Omental fat pad (tissue), 4 donors: ENCODE results near the gene CAMK1D. TPM values are rescaled to one million over a fixed set of nuclear protein-coding genes. Genes with fewer than 3 reads are reported as not detected.

Experiments used
- ATAC-seq: fragments of 150-250 bp; one replicate; pipeline ENCODE4 v1.9.1; 2016; ENCODE audit warnings: mild to moderate bottlenecking, moderate library complexity; ENCODE audit not compliant: low FRiP score
- DNase-seq: peaks from one replicate; pipeline ENCODE4 v3.0.0-alpha.2; 2019; ENCODE audit warnings: low spot score
- total RNA-seq, 4 donors: library from RNA; depleted of rRNA; stranded (reverse); fragments of >200 nt; gene quantifications; one replicate each; pipeline ENCODE4 v1.1.0, GENCODE V29; 2016
- TF ChIP-seq, protein P1 (sequence below), 3 donors: fragments of 450-650 bp; IDR thresholded peaks; one replicate each; pipeline ENCODE4 v1.5.1; 2016 to 2017; ENCODE audit warnings: antibody characterized with exemption in 3 of 3, mild to moderate bottlenecking in 3 of 3, moderate library complexity in 2 of 3

Gene CAMK1D
- total RNA-seq, 4 donors from 2014 or later, result 6.0 to 15.8 (median 8.8) TPM

DNA sequence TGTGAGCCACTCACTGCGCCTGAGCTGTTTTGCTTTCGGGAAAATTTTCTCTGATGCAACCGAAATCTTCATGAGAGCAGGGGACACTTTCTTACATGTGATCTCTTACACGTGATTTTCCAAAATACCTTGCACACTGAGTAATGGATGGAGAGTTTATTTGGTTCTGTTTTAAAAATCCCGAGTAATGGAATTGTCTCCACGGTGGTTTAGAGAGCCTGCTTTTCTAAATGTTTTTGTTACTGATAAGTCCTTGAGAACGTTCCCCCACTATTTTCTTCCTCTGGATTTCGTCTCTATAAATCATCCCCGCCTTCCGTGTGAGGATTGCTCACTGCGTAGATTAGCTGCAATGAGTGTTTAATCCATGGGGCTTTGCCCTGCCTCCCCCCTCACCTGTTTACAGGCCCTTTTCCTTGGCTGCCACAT is 25.7 kb downstream of the CAMK1D start:
- no peak for DNase-seq

DNA sequence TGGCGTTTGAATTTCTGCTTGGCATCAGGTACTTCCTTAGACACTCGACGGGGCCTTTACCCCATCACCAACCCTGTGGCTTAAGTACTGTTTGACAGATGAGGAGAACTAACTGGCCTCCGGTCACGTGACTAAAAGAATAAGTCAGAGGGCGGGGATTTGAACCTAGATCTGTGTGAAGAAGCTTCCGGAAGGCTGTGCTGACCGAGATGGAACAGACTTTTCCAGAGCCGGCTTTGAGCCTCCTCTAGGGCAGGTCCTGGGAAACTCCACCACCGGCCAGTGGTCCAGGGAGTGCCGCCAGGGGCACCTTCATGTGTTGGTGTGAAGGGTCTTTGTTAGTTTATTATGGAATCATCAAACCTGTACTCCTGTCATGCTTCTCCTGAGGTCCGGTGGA is 26.9 kb downstream of the CAMK1D start:
- TF ChIP-seq, protein P1, sequence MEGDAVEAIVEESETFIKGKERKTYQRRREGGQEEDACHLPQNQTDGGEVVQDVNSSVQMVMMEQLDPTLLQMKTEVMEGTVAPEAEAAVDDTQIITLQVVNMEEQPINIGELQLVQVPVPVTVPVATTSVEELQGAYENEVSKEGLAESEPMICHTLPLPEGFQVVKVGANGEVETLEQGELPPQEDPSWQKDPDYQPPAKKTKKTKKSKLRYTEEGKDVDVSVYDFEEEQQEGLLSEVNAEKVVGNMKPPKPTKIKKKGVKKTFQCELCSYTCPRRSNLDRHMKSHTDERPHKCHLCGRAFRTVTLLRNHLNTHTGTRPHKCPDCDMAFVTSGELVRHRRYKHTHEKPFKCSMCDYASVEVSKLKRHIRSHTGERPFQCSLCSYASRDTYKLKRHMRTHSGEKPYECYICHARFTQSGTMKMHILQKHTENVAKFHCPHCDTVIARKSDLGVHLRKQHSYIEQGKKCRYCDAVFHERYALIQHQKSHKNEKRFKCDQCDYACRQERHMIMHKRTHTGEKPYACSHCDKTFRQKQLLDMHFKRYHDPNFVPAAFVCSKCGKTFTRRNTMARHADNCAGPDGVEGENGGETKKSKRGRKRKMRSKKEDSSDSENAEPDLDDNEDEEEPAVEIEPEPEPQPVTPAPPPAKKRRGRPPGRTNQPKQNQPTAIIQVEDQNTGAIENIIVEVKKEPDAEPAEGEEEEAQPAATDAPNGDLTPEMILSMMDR (IDR thresholded peaks at IDR 0.05), result no peak
- no peak for DNase-seq
- ATAC-seq, result no peak

More for the DNA sequence above, 25.7 kb downstream of the CAMK1D start:
- TF ChIP-seq, protein P1 (IDR thresholded peaks at IDR 0.05), result no peak
- ATAC-seq, result no peak

DNA sequence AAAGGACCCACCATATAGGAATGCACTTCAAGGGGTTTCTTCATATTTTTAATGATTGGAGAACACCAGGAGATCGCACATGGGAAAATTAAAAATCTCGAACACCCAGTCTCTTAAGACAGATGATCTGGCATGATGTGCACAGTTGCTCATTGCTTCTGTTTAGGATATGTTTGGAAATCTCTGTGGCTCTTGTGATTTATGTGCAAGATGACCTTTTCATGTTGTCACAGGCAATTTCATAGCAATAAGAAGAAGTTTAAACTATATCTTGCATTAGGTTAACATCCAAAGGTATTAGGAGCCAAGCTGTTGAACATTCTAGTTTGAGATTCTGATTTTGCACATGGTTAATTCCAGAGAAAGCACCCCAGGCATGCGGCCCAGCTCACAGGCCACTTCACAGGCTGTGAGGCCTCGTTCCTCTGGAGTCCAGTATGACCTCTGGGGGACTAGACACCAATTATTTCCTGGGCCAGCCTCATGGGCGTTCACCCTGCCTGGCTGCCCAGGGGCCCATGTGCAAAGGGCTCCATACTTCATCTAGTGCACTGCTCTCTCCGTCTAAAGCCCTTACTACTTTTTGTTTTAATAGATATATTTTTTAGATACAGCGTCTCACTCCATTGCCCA is 28.4 kb downstream of the CAMK1D start:
- no peak for DNase-seq
- TF ChIP-seq, protein P1 (IDR thresholded peaks at IDR 0.05), result no peak
- ATAC-seq, result no peak

GRCh38 chr10:12380999-12381398 is 31.7 kb downstream of the CAMK1D start:
- TF ChIP-seq, protein P1 (IDR thresholded peaks at IDR 0.05), result no peak
- ATAC-seq, result no peak
- no peak for DNase-seq

DNA sequence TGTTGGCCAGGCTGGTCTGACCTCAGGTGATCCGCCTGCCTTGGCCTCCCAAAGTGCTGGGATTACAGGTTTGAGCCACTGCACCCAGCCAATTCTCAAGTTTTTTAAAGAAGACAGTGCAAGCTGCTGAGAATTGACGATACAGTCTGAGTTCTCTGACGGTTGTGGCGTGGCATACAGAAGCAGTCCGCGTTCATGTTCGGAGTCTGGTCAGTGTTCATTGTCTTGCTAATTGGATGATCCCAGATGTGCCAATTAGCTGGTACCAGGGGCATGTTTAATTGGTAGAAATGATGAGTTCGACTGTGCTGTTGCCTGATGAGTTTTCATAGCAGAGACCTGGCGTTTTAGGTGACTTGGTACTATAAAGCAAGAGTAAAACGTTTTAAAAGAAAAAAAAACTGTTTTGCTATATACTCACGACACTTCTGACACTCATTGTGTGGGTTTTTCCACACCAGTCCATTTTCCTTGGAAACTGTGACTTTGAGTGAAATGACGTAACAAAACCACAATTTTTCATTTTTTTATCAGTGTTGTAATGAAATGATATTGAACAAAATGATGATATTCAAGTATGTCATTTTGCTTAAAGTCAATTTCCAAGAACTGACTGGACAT is 32.3 kb downstream of the CAMK1D start:
- TF ChIP-seq, protein P1 (IDR thresholded peaks at IDR 0.05), result no peak
- no peak for DNase-seq
- ATAC-seq, result no peak

DNA sequence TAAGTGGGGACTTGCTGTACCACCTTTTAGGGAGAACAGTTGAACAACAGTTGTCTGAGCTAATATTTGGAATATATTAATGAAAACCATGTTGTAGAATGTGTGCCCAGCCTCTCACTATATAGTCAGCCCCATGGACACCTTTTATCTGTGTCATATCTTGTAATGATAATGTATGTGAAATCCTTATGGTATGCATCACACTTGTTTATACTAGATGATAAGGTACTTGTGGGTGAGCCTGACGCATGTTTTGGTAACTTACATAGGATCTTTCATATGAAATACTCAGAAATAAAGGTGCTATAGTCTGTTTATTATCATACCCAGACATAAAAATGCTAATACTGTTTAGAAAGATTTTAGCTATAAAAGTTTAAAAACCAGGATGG is 32.8 kb downstream of the CAMK1D start:
- TF ChIP-seq, protein P1 (IDR thresholded peaks at IDR 0.05), result no peak
- no peak for ATAC-seq
- no peak for DNase-seq
